GM13977 (cell line): ENCODE data around the gene TKT.
A peak's percentile ranks its signal among the peaks of the same experiment; 100 is the strongest.
"Not testable (repeated sequence)": the region's sequence is repeated elsewhere in the genome, so short reads cannot be mapped to it uniquely, and the experiment has no call there.

Experiments
- DNase-seq: peaks from one replicate; pipeline ENCODE4 v3.0.0; 2012; ENCODE audit warnings: low spot score
- CTCF ChIP-seq: IDR thresholded peaks from 2 replicates; pipeline ENCODE4 v1.5.1; 2012; ENCODE audit warnings: mild to moderate bottlenecking, control low read depth; ENCODE audit not compliant: insufficient read depth; ENCODE audit errors: extremely low read depth, missing control alignments
- in situ Hi-C: fragments of 300-500 bp; cut with MboI; formaldehyde crosslinking; loops from one replicate; pipeline ENCODE4 v1.12.0; 2022; ENCODE audit warnings: low sequenced_read_pairs, low pct_unique_long_range_greater_than_20kb, mixed read lengths, inconsistent platforms; ENCODE audit not compliant: unreplicated experiment

TKT gene

GRCh38 chr3:53255423-53255774, 423 bp downstream of the TKT start:
- TF ChIP-seq CTCF = no peak
- in situ Hi-C loops = no loop called here
- peak; percentile 71 for DNase-seq

- in situ Hi-C loops = no loop called here
- TF ChIP-seq CTCF = no peak
- DNase-seq = peak; percentile 84
Measured at GRCh38 chr3:53254509-53255422, 1.1 kb downstream of the TKT start.

GRCh38 chr3:53253707-53254508, 1.9 kb downstream of the TKT start:
- in situ Hi-C loops = no loop called here
- TF ChIP-seq CTCF = no peak
- DNase-seq = no peak

GRCh38 chr3:53252947-53253322, 2.9 kb downstream of the TKT start:
- in situ Hi-C loops, DNase-seq: not testable (repeated sequence)

GRCh38 chr3:53252096-53252946, 3.5 kb downstream of the TKT start:
- in situ Hi-C loops = no loop called here
- TF ChIP-seq CTCF = no peak
- DNase-seq = no peak

- TF ChIP-seq CTCF = no peak
- in situ Hi-C loops = no loop called here
- no peak for DNase-seq
Measured at GRCh38 chr3:53250881-53251605, 4.8 kb downstream of the TKT start.
